Natural killer cell (primary cell): ENCODE results near the gene PERCC1. TPM values are rescaled to one million over a fixed set of nuclear protein-coding genes. Genes with fewer than 3 reads are reported as not detected.

ENCODE experiments used
- ATAC-seq, 3 donors: fragments of 150-1000 bp in 2 of 3; fragments of 200-7000 bp in 1 of 3; cut with Tn5 transposase; 1 replicate in 1 of 3; 2 replicates in 2 of 3; pipeline ENCODE4 v1.10.0; 2021; ENCODE audit warnings: mild to moderate bottlenecking in 2 of 3, moderate library complexity in 2 of 3
- DNase-seq, 2 donors: peaks; one replicate each; pipeline versions ENCODE4 v3.0.0 to v3.0.0-alpha.2; 2013 to 2021; ENCODE audit warnings: mixed read lengths in 1 of 2
- H3K27ac ChIP-seq: one replicate; pipeline ENCODE4 v1.5.1; 2013; ENCODE audit warnings: mild to moderate bottlenecking, low read length
- H3K27me3 ChIP-seq: one replicate; pipeline ENCODE4 v1.6.1; 2013; ENCODE audit warnings: low read length; ENCODE audit not compliant: control insufficient read depth, insufficient read depth
- H3K36me3 ChIP-seq: one replicate; pipeline ENCODE4 v1.6.1; 2013; ENCODE audit warnings: low read length; ENCODE audit not compliant: control insufficient read depth, insufficient read depth
- H3K4me1 ChIP-seq: one replicate; pipeline ENCODE4 v1.6.1; 2013; ENCODE audit warnings: low read length; ENCODE audit not compliant: control insufficient read depth, insufficient read depth
- H3K4me3 ChIP-seq: one replicate; pipeline ENCODE4 v1.5.1; 2013; ENCODE audit warnings: low read length
- H3K9me3 ChIP-seq: one replicate; pipeline ENCODE4 v1.6.1; 2013; ENCODE audit warnings: low read length; ENCODE audit not compliant: control insufficient read depth, insufficient read depth
- H3K27ac Mint-ChIP-seq, 2 donors: one replicate each; pipeline ENCODE4 v1.8.0; 2022; ENCODE audit warnings: mild to moderate bottlenecking in 2 of 2, mixed read lengths in 2 of 2, moderate library complexity in 1 of 2
- H3K27me3 Mint-ChIP-seq, 2 donors: one replicate each; pipeline ENCODE4 v1.8.0; 2022; ENCODE audit warnings: low read depth in 2 of 2, mixed read lengths in 2 of 2
- H3K36me3 Mint-ChIP-seq: one replicate; pipeline ENCODE4 v1.8.0; 2022; ENCODE audit warnings: mixed read lengths
- H3K4me1 Mint-ChIP-seq, 2 donors: one replicate each; pipeline ENCODE4 v1.8.0; 2022; ENCODE audit warnings: mixed read lengths in 2 of 2
- H3K4me3 Mint-ChIP-seq: one replicate; pipeline ENCODE4 v1.8.0; 2022; ENCODE audit warnings: mild to moderate bottlenecking, moderate library complexity, mixed read lengths
- H3K9me3 Mint-ChIP-seq, 2 donors: one replicate each; pipeline ENCODE4 v1.8.0; 2022; ENCODE audit warnings: mixed read lengths in 2 of 2
- CTCF ChIP-seq: fragments of 200-600 bp; IDR thresholded peaks from one replicate; pipeline ENCODE4 v1.8.0; 2022; ENCODE audit warnings: antibody characterized with exemption
- WGBS: methylation state at CpG from one replicate; pipeline ENCODE4 v1.1.7; 2013; ENCODE audit warnings: missing lambda C conversion rate; ENCODE audit not compliant: insufficient coverage; 5-methylcytosine and 5-hydroxymethylcytosine counted together
- intact Hi-C: fragments of 100-400 bp; cut with micrococcal nuclease; formaldehyde crosslinking; loops from one replicate; pipeline ENCODE4 v1.14.2; 2022
- total RNA-seq, 4 donors: library from RNA; stranded (reverse); fragments of 120-200 nt in 1 of 4; gene quantifications; one replicate each; pipeline versions ENCODE4 v1.2.3 to v1.2.4, GENCODE V29; 2013 to 2022

The PERCC1 gene
- total RNA-seq, 3 donors from 2014 or later (not counting 1 experiment from before 2014, with no cell fraction given) = 0.68 to 0.96 (median 0.83) TPM

DNA sequence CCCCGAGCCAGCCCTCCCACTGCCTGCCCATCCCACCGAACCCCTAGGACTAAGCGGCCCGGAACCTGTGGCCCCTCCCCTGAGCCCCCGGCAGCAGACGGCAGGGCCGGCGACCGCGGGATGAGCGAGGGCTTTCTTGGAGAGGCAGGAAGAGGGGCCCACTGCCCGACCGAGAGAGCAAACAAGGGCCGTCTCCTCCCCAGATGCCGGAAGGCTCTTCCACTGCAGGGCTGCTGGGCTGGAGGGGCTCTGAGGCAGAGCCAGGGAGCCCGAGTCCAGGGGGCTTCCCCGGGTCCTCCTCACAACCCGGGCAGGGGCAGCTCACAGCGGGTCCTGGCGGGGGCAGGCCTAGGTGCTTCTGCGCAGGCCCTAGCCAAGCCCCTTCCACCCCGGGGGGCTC, 2.9 kb downstream of the PERCC1 start:
- ATAC-seq = no peak
- intact Hi-C loops = no loop called here
- Histone ChIP-seq H3K36me3 (no peaks in the 10 kb centered on the region), H3K27me3 (no peaks in the 10 kb centered on the region), H3K9me3 (no peaks in the 10 kb centered on the region), H3K4me3 (no peak overlapping the region), H3K27ac (no peak overlapping the region), H3K4me1 (peaks cover 31% of the 10 kb centered on the region)
- Mint-ChIP-seq H3K4me1 (peaks cover 0 to 7% of the 10 kb centered on the region in 2 donors), H3K4me3 (no peak overlapping the region), H3K9me3 (no peaks in the 10 kb centered on the region), H3K36me3 (no peaks in the 10 kb centered on the region), H3K27ac (no peak overlapping the region), H3K27me3 (no peaks in the 10 kb centered on the region)
- TF ChIP-seq CTCF = no peak
- WGBS = 72% methylated on average over 22 of the region's 22 CpGs
- DNase-seq = no peak

DNA sequence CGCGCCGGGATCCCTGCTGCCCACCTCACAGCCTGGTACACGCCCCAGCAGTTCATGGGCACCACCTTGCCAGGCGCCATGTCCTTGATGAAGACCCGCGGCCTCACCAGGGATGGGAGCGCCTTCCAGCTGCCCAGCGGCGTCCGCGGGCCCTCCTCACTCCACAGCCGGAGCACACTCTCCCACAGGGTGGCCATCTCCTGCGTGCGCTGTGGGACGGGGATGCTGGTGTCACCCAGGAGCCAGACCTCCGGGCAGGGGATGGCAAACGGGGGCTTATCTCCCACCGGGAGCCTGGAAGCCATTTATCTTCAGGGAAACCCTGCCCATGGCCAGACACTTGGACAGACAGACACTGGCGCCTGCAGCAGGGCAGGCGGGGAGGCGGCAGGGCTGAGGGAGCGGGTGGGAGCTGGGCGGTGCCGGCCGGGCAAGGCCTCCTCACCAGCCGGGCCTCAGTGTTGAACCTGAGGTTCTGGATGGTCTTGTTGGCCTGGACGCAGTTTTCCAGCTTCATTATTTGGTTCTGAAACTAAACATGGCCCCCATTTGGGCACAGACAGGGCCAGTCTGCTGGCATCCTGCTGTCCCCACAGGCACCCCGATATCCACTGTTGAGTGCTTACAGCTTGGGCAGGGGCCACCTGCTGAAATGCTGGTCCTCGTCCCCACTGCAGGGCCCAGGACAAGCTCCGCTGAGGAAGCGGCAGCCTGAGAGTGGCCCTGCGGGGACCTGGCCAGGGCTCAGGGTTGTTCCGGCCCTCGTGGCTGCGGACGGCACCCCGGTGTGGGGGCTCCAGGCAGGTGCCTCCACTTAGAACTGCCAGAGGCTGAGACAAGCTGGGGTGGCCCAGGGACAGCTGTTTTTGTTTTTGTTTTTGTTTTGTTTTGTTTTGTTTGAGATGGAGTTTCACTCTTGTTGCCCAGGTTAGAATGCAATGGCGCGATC, 4.0 kb downstream of the PERCC1 start:
- H3K36me3 ChIP-seq = no peaks in the 10 kb centered on the region
- ATAC-seq (no peak), DNase-seq (no peak)
- peaks cover 0 to 7% of the 10 kb centered on the region in 2 donors for H3K4me1 Mint-ChIP-seq
- no peaks in the 10 kb centered on the region for H3K9me3 Mint-ChIP-seq
- H3K27me3 Mint-ChIP-seq = no peaks in the 10 kb centered on the region
- 95% methylated on average over 40 of the region's 40 CpGs for WGBS
- H3K4me3 ChIP-seq = no peak overlapping the region
- no peaks in the 10 kb centered on the region for H3K36me3 Mint-ChIP-seq
- no peak overlapping the region for H3K4me3 Mint-ChIP-seq
- H3K4me1 ChIP-seq = peaks cover 29% of the 10 kb centered on the region
- H3K27ac Mint-ChIP-seq = no peak overlapping the region
- no peaks in the 10 kb centered on the region for H3K9me3 ChIP-seq
- no peak for TF ChIP-seq CTCF
- H3K27me3 ChIP-seq = no peaks in the 10 kb centered on the region
- intact Hi-C loops = no loop called here
- H3K27ac ChIP-seq = no peak overlapping the region

DNA sequence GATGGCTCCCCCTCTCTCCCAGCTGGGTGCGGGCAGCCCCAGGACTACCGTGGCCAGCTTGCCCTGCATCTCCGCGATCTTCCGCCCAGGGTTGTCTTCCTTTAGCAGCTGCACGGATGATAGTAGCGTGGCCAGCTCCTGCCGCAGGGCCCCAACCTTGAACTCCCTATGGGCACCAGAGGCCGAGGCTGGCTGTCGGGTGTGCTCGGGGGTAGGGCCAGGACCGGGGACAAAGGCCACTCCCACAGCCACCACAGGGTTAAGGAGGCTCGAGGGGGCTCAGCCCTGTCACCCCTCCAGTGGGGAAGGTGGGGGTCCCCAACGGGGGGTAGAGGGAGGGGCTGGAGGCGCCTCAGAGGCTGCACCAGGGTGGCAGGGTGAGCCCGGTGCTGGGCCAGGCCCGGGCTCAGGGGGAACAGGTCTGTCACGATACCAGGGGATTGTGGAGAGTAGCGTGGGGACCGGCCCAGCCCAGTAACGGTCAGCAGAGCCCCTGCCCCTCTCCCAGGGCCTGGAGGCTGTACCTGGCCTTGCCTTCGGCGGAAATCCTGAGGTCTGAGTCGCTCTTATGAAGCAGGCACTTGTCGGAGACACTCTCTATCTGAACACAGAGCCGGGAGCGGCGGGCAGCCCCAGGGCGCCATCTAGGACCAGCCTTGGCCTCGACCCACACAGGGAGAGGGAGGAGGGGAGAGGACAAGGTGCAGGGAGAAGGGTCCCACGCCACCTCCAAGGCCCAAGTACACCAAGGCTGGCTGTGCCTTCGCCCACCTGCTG, 5.2 kb downstream of the PERCC1 start:
- H3K4me3 Mint-ChIP-seq = no peak overlapping the region
- Histone ChIP-seq H3K27ac (no peak overlapping the region), H3K36me3 (no peaks in the 10 kb centered on the region), H3K27me3 (no peaks in the 10 kb centered on the region), H3K4me1 (peaks cover 29% of the 10 kb centered on the region), H3K4me3 (no peak overlapping the region), H3K9me3 (no peaks in the 10 kb centered on the region)
- no peak overlapping the region for H3K27ac Mint-ChIP-seq
- H3K27me3 Mint-ChIP-seq = no peaks in the 10 kb centered on the region
- intact Hi-C loops = no loop called here
- ATAC-seq (no peak), DNase-seq (no peak)
- 93% methylated on average over 32 of the region's 32 CpGs for WGBS
- no peaks in the 10 kb centered on the region for H3K36me3 Mint-ChIP-seq
- TF ChIP-seq CTCF = no peak
- H3K9me3 Mint-ChIP-seq = no peaks in the 10 kb centered on the region
- peaks cover 0 to 7% of the 10 kb centered on the region in 2 donors for H3K4me1 Mint-ChIP-seq
